Kidney tubule cell (primary cell): ENCODE data around the gene P3H2.

Source experiments
- DNase-seq: peaks from one replicate; pipeline ENCODE4 v3.0.0-alpha.2; 2018; ENCODE audit warnings: low spot score

Gene P3H2

GRCh38 chr3:190016966-190017365 is 103.7 kb downstream of the P3H2 start:
- DNase-seq = no peak

- DNase-seq = peak; percentile 54
These were observed 105.8 kb downstream of the P3H2 start for GRCh38 chr3:190014940-190015339.

- DNase-seq = peak; percentile 30
These were observed 106.5 kb downstream of the P3H2 start for GRCh38 chr3:190013943-190014924.

- DNase-seq = peak; percentile 62
These were observed 107.9 kb downstream of the P3H2 start for GRCh38 chr3:190012784-190013183.

GRCh38 chr3:190012314-190012782 is 108.3 kb downstream of the P3H2 start:
- peak; percentile 91 for DNase-seq

GRCh38 chr3:190010486-190010885 is 110.2 kb downstream of the P3H2 start:
- DNase-seq = no peak

GRCh38 chr3:190009614-190010013 is 111.1 kb downstream of the P3H2 start:
- DNase-seq = no peak

- no peak for DNase-seq
These were observed 112.3 kb downstream of the P3H2 start for GRCh38 chr3:190008432-190008831.

GRCh38 chr3:190005343-190006113 is 115.2 kb downstream of the P3H2 start:
- DNase-seq = no peak

- DNase-seq = no peak
These were observed 116.0 kb downstream of the P3H2 start for GRCh38 chr3:190004656-190005055.

GRCh38 chr3:190003681-190004123 is 117.0 kb downstream of the P3H2 start:
- peak; percentile 93 for DNase-seq

GRCh38 chr3:190003068-190003467 is 117.6 kb downstream of the P3H2 start:
- DNase-seq = no peak

GRCh38 chr3:190001426-190001825 is 119.3 kb downstream of the P3H2 start:
- no peak for DNase-seq

- no peak for DNase-seq
These were observed 119.9 kb downstream of the P3H2 start for GRCh38 chr3:190000861-190001196.

- DNase-seq = no peak
These were observed 120.4 kb downstream of the P3H2 start for GRCh38 chr3:190000187-190000860.

- DNase-seq = no peak
These were observed 121.0 kb downstream of the P3H2 start for GRCh38 chr3:189999718-190000117.

- no peak for DNase-seq
These were observed 125.6 kb downstream of the P3H2 start for GRCh38 chr3:189995129-189995528.

- DNase-seq = no peak
These were observed 129.9 kb downstream of the P3H2 start for GRCh38 chr3:189990826-189991225.

- DNase-seq = no peak
These were observed 131.8 kb downstream of the P3H2 start for GRCh38 chr3:189988854-189989253.

GRCh38 chr3:189988322-189988721 is 132.4 kb downstream of the P3H2 start:
- no peak for DNase-seq

- no peak for DNase-seq
These were observed 134.7 kb downstream of the P3H2 start for GRCh38 chr3:189985948-189986347.

- no peak for DNase-seq
These were observed 137.1 kb downstream of the P3H2 start for GRCh38 chr3:189983612-189984011.
